GM19467 (cell line): Measurements from ENCODE around the gene GREB1.

Experiments
- ATAC-seq: cut with Tn5 transposase; IDR thresholded peaks from one replicate; pipeline ENCODE4 v1.9.1; 2021; ENCODE audit warnings: mild to moderate bottlenecking, moderate library complexity; ENCODE audit not compliant: unreplicated experiment

GREB1 gene

GRCh38 chr2:11533278-11534070 is at the start of gene GREB1:
TSS of gene GREB1 (plus strand) at chr2:11534045. CDS start at chr2:11556615, 22,570 bp downstream.
- ATAC-seq: no peak

GRCh38 chr2:11488809-11489208 is 45.0 kb upstream of the GREB1 start:
- no peak for ATAC-seq

GRCh38 chr2:11490194-11490593 is 43.7 kb upstream of the GREB1 start:
- ATAC-seq: no peak

- no peak for ATAC-seq
Observed at GRCh38 chr2:11491348-11491933, 42.4 kb upstream of the GREB1 start.

- no peak for ATAC-seq
Observed at GRCh38 chr2:11492244-11492643, 41.6 kb upstream of the GREB1 start.

GRCh38 chr2:11492720-11493119 is 41.1 kb upstream of the GREB1 start:
- ATAC-seq: no peak

- ATAC-seq: no peak
Observed at GRCh38 chr2:11493282-11493681, 40.6 kb upstream of the GREB1 start.

- no peak for ATAC-seq
Observed at GRCh38 chr2:11494310-11494709, 39.5 kb upstream of the GREB1 start.

- ATAC-seq: no peak
Observed at GRCh38 chr2:11495844-11496681, 37.8 kb upstream of the GREB1 start.

GRCh38 chr2:11498543-11499034 is 35.3 kb upstream of the GREB1 start:
- peak; percentile 86 for ATAC-seq

- no peak for ATAC-seq
Observed at GRCh38 chr2:11499081-11499743, 34.6 kb upstream of the GREB1 start.

- ATAC-seq: no peak
Observed at GRCh38 chr2:11500702-11501303, 33.0 kb upstream of the GREB1 start.

GRCh38 chr2:11502740-11503292 is 31.0 kb upstream of the GREB1 start:
- no peak for ATAC-seq

GRCh38 chr2:11503354-11503927 is 30.4 kb upstream of the GREB1 start:
- no peak for ATAC-seq

- ATAC-seq: no peak
Observed at GRCh38 chr2:11505652-11506610, 27.9 kb upstream of the GREB1 start.

- no peak for ATAC-seq
Observed at GRCh38 chr2:11506611-11506969, 27.3 kb upstream of the GREB1 start.

GRCh38 chr2:11507517-11507916 is 26.3 kb upstream of the GREB1 start:
- ATAC-seq: no peak

GRCh38 chr2:11508279-11508678 is 25.6 kb upstream of the GREB1 start:
- ATAC-seq: no peak
